A673 (cell line): Measurements from ENCODE around the gene PTGES2. TPM values are rescaled to one million over a fixed set of nuclear protein-coding genes. Genes with fewer than 3 reads are reported as not detected.

Experiments used
- BruUV-seq: library from RNA; stranded (reverse); fragments of 400-500 nt; replicated peaks from 2 replicates; lab custom pipeline; 2021; lab: Mats Ljungman, UMichigan
- CTCF ChIA-PET: fragments of 300-600 bp; sonication (Branson Sonifier 250); formaldehyde crosslinking; loops from one replicate; lab custom pipeline; 2022; ENCODE audit warnings: antibody characterized with exemption; lab: Charles Lee
- POLR2A ChIA-PET: fragments of 300-600 bp; sonication (Branson Sonifier 250); formaldehyde crosslinking; loops from one replicate; lab custom pipeline; 2022; ENCODE audit warnings: antibody characterized with exemption; ENCODE audit not compliant: low non-redundant PET; lab: Charles Lee
- DNase-seq: peaks from one replicate; pipeline ENCODE4 v3.0.0-alpha.2; 2015; ENCODE audit warnings: low spot score
- H3K27ac ChIP-seq: fragments of 200-600 bp; sonication (generic); 2 replicates; pipeline ENCODE4 v1.5.1; 2016; ENCODE audit warnings: mixed run types, low read depth, mild to moderate bottlenecking, mixed read lengths, antibody characterized with exemption, low read length; ENCODE audit not compliant: poor library complexity, severe bottlenecking
- H3K27me3 ChIP-seq: fragments of 200-600 bp; sonication (generic); replicated peaks from 2 replicates; pipeline ENCODE4 v1.6.1; 2017; ENCODE audit warnings: mixed run types, low read depth, mild to moderate bottlenecking, mixed read lengths, antibody characterized with exemption, low read length; ENCODE audit not compliant: insufficient read depth, poor library complexity
- H3K36me3 ChIP-seq: fragments of 200-600 bp; sonication (generic); 2 replicates; pipeline ENCODE4 v1.6.1; 2016; ENCODE audit warnings: mixed run types, mild to moderate bottlenecking, mixed read lengths, antibody characterized with exemption, low read length; ENCODE audit not compliant: insufficient read depth, poor library complexity, severe bottlenecking
- H3K4me1 ChIP-seq: fragments of 200-600 bp; sonication (generic); 2 replicates; pipeline ENCODE4 v1.6.1; 2017; ENCODE audit warnings: mixed run types, mild to moderate bottlenecking, mixed read lengths, antibody characterized with exemption, low read length; ENCODE audit not compliant: insufficient read depth, poor library complexity, severe bottlenecking
- H3K4me3 ChIP-seq: fragments of 200-600 bp; sonication (generic); 2 replicates; pipeline ENCODE4 v1.5.1; 2016; ENCODE audit warnings: low read depth, mixed run types, mild to moderate bottlenecking, mixed read lengths, low read length; ENCODE audit not compliant: poor library complexity, severe bottlenecking
- H3K9me3 ChIP-seq: fragments of 200-600 bp; sonication (generic); 2 replicates; pipeline ENCODE4 v1.6.1; 2016; ENCODE audit warnings: mixed run types, low read depth, mild to moderate bottlenecking, mixed read lengths, antibody characterized with exemption, low read length; ENCODE audit not compliant: poor library complexity, severe bottlenecking
- EZH2 ChIP-seq: fragments of 200-600 bp; sonication (generic); IDR thresholded peaks from 2 replicates; pipeline ENCODE4 v1.6.1; 2017; ENCODE audit warnings: borderline replicate concordance, low read depth, mild to moderate bottlenecking, mixed read lengths, antibody characterized with exemption, low read length; ENCODE audit not compliant: poor library complexity, severe bottlenecking
- intact Hi-C: fragments of 100-400 bp; cut with micrococcal nuclease; formaldehyde crosslinking; loops from one replicate; pipeline ENCODE4 v1.10.0; 2022; ENCODE audit not compliant: unreplicated experiment
- total RNA-seq: library from RNA; stranded (reverse); gene quantifications from 2 replicates; pipeline ENCODE4 v1.2.3, GENCODE V29; 2021
- TF ChIP-seq, protein P1 (sequence below): fragments of 300-800, 200-600 bp; sonication (generic); conservative IDR thresholded peaks from 2 replicates; pipeline ENCODE4 v1.5.1; 2017; ENCODE audit warnings: low read depth, mild to moderate bottlenecking, antibody characterized with exemption, low read length, moderate library complexity, mixed read lengths

PTGES2 gene
- total RNA-seq, 1 experiment from 2014 or later: 122 TPM

DNA sequence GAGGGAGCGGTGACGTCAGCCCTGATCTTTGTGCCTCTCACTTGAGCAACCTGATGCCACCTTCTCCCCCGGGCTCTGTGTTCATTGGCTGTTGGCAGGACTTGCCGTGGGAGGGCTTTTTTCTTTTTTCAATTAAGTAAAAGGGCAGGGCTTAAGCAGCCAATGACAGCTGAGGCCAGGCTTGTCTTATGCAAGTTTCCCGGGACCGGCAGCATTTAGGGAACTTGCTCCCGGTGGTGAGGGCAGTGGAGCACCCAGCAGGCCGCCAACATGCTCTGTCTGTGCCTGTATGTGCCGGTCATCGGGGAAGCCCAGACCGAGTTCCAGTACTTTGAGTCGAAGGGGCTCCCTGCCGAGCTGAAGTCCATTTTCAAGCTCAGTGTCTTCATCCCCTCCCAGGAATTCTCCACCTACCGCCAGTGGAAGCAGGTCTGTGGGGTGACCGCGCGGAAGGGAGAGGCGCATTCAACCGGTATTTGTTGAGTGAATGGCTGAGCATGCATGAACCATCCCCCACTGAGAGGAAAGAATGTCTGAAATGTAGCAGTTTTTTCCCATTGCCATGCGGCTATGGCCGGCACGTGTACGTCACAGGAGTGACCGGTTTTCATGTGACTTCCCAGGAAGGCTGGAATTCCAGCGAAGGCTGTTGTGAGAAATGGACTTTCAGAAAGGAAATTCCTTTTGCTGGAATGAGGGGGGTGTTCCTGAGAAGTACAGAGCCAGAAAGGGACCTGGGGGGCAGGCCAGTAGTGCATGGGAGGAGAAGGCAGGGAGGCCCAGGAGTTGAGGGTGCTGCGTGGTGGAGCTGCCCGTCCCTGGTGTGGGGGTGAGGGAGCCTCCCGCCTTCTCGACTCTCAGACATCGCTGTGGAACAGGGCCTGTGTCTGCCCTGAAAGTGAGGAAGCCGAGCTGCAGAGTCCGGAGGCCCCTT lies 29.0 kb downstream of the PTGES2 start:
- DNase-seq: peak; percentile 98
- peaks cover 28% of the 10 kb centered on the region for H3K36me3 ChIP-seq
- TSS peak; percentile 63 for BruUV-seq
- H3K4me1 ChIP-seq: peaks cover 43% of the 10 kb centered on the region
- H3K4me3 ChIP-seq: peak overlapping the region; percentile 40
- TF ChIP-seq, protein P1, sequence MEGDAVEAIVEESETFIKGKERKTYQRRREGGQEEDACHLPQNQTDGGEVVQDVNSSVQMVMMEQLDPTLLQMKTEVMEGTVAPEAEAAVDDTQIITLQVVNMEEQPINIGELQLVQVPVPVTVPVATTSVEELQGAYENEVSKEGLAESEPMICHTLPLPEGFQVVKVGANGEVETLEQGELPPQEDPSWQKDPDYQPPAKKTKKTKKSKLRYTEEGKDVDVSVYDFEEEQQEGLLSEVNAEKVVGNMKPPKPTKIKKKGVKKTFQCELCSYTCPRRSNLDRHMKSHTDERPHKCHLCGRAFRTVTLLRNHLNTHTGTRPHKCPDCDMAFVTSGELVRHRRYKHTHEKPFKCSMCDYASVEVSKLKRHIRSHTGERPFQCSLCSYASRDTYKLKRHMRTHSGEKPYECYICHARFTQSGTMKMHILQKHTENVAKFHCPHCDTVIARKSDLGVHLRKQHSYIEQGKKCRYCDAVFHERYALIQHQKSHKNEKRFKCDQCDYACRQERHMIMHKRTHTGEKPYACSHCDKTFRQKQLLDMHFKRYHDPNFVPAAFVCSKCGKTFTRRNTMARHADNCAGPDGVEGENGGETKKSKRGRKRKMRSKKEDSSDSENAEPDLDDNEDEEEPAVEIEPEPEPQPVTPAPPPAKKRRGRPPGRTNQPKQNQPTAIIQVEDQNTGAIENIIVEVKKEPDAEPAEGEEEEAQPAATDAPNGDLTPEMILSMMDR: no peak
- no peak for TF ChIP-seq EZH2
- intact Hi-C loops: no loop called here
- ChIA-PET CTCF (no interaction called here), POLR2A (no interaction called here)
- no peaks in the 10 kb centered on the region for H3K9me3 ChIP-seq
- H3K27me3 ChIP-seq: no peaks in the 10 kb centered on the region
- H3K27ac ChIP-seq: peak overlapping the region; percentile 80

DNA sequence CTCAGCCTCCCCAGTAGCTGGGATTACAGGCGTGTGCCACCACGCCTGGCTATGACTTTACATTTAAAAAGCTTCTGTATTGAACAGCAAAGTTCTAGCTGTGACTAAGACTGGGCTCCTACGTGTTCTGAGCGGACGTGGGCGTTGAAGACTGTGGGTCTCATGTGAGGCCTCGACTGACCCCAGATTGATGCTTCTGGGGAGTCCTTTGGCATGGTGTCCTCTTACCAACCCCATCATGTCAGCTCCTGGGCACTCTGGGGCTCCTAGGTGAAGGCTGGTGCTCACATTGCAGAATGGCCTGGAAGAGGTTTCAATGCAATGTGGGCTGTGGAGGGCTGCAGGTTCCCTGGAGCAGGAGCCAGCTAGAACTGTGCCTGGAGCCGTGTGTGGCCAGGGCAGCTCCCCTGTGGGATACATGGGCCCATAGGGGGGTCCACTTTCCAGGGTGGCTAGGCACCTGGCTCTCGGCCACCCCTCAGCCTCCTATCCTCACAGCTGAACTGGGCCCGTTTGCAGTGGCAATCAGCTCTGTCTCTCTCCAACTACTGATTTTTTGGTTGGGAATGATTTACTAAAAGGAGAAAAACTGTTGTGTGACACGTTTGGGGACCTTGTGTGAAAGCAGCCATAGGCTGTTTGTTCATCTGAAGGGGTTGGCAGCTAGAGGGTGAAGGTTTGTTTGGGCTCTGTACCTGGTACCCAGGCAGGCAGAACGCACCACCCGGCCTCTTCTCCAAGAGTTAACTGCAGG lies 29.8 kb downstream of the PTGES2 start:
- intact Hi-C loops: no loop called here
- TF ChIP-seq, protein P1: no peak
- TF ChIP-seq EZH2: no peak
- Histone ChIP-seq H3K4me3 (no peak overlapping the region), H3K9me3 (no peaks in the 10 kb centered on the region), H3K27ac (peak overlapping the region; percentile 80), H3K27me3 (no peaks in the 10 kb centered on the region), H3K4me1 (peaks cover 51% of the 10 kb centered on the region), H3K36me3 (peaks cover 19% of the 10 kb centered on the region)
- POLR2A ChIA-PET: no interaction called here
- no peak for DNase-seq
- CTCF ChIA-PET: no interaction called here
- no TSS peak for BruUV-seq

DNA sequence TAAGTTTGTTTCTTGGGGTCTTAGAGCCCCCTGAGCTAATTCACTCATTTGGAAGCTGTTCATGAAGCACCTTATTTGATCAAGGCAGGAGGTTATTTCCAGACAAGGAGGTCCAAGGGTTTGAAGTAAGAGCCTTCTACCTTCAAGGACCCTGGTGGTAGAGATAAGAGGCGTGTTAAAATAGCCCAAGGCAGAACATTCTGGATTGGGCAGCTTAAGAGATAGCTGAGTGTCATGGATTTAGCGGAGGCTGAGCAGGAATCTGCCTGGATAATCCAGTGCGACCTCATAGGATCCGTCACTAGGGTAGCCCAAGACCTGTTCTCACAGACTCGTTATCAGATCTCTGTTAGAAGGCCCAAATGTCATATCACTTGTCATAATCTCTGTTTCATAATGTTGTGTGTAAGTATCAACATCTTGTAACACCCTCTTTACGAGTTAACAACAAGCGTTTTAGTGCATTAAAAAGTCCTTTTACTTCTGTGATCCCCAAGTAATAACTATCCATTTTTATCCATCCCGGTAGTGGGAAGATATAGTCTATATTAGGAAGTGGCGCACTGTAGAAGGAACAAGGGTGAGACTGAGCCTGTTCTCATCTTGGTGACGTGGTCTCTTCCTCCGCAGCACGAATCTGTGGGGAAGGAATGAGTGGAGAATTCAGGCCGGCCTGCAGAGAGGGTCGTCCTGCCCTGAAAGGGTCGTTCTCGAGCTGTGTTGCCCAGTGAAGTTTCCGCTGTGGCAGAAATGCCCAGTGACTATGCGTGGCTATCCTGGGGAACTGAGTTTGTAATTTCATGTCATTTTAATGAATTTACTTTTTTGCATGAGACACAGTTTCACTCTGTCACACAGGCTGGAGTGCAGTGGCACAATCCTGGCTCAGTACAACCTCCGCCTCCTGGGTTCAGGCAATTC lies 30.7 kb downstream of the PTGES2 start:
- peaks cover 11% of the 10 kb centered on the region for H3K36me3 ChIP-seq
- intact Hi-C loops: no loop called here
- CTCF ChIA-PET: no interaction called here
- H3K4me3 ChIP-seq: no peak overlapping the region
- TF ChIP-seq, protein P1: no peak
- no peak for TF ChIP-seq EZH2
- DNase-seq: no peak
- BruUV-seq: no TSS peak
- H3K4me1 ChIP-seq: peaks cover 60% of the 10 kb centered on the region
- H3K27ac ChIP-seq: peak overlapping the region; percentile 80
- POLR2A ChIA-PET: no interaction called here
- no peaks in the 10 kb centered on the region for H3K27me3 ChIP-seq
- no peaks in the 10 kb centered on the region for H3K9me3 ChIP-seq
